SK-N-MC (cell line): ENCODE measurements around the gene CYB5A.

ENCODE experiments used
- EZH2 ChIP-seq: fragments of 200-600 bp; sonication (generic); IDR thresholded peaks from one replicate; pipeline ENCODE4 v1.6.1; 2017; ENCODE audit warnings: antibody characterized with exemption
- FOXP2 ChIP-seq: optimal IDR thresholded peaks from 2 replicates; pipeline ENCODE3; 2011; ENCODE audit warnings: mild to moderate bottlenecking, moderate library complexity; ENCODE audit not compliant: insufficient read depth; ENCODE audit errors: extremely low read length, control extremely low read depth
- POLR2AphosphoS5 ChIP-seq: IDR thresholded peaks from 2 replicates; pipeline ENCODE4 v1.6.1; 2012; ENCODE audit warnings: mild to moderate bottlenecking, low read depth, low read length, borderline replicate concordance

DNA sequence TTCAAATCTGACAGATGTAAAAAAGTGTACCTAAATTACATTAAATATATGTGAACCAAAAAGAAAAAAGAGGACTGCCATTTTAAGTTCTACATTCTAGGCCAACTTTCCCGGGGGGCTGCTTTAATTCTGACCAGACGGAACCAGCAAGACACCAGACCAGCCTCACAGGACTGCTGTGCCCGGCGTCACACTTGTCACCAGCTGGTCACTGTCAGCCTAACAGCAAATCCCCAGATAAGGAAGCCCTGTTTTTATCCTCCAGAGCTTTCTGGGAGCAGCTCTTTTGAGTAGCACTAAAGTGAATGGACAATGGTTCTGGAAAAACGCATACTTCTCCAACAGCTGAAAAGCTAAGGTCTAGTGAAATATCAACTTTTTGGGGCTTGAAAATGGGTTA is 35.6 kb downstream of the CYB5A start:
- TF ChIP-seq POLR2AphosphoS5 (no peak), EZH2 (no peak), FOXP2 (no peak)
